ENCODE measurements around the gene NCMAP. TPM values are rescaled to one million over a fixed set of nuclear protein-coding genes. Genes with fewer than 3 reads are reported as not detected.

NCMAP gene
- total RNA-seq, 1 donor from 2014 or later: not detected

DNA sequence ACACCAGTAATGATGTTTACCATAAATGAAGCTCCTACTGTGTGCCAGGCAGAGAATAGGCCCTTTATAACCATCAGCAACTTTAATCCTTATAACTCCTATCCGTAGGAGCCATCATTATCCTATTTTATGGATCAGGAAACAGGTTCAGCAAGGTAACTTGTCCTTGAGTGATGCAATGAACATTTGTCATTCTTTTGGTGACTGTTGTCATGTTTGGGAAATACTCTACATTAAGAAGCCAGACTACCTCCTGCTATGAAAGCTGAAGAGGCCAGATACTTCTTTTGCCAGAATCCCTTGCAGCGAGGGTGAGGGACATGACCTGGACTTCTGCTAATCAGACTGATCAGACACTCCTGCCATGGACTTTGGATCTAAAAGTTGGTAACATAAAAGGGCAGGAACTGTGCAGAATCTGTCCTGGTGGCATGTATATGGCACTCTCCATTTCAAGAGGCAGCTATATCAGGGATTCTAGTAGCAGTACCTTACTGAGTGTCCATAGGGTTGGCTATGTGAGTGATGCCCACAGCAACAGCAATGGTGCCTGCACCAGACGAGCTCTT is 54.1 kb downstream of the NCMAP start:
- intact Hi-C loops (cut with micrococcal nuclease): no loop called here

GRCh38 chr1:24619376-24619775 is 63.5 kb downstream of the NCMAP start:
- intact Hi-C loops (cut with micrococcal nuclease): no loop called here

- intact Hi-C loops (cut with micrococcal nuclease): no loop called here
Measured at GRCh38 chr1:24620678-24621077, 64.8 kb downstream of the NCMAP start.

- intact Hi-C loops (cut with micrococcal nuclease): no loop called here
Measured at GRCh38 chr1:24621121-24621520, 65.2 kb downstream of the NCMAP start.

- intact Hi-C loops (cut with micrococcal nuclease): no loop called here
Measured at GRCh38 chr1:24622218-24622617, 66.3 kb downstream of the NCMAP start.

GRCh38 chr1:24632832-24633175 is 76.9 kb downstream of the NCMAP start:
- intact Hi-C loops (cut with micrococcal nuclease): no loop called here

DNA sequence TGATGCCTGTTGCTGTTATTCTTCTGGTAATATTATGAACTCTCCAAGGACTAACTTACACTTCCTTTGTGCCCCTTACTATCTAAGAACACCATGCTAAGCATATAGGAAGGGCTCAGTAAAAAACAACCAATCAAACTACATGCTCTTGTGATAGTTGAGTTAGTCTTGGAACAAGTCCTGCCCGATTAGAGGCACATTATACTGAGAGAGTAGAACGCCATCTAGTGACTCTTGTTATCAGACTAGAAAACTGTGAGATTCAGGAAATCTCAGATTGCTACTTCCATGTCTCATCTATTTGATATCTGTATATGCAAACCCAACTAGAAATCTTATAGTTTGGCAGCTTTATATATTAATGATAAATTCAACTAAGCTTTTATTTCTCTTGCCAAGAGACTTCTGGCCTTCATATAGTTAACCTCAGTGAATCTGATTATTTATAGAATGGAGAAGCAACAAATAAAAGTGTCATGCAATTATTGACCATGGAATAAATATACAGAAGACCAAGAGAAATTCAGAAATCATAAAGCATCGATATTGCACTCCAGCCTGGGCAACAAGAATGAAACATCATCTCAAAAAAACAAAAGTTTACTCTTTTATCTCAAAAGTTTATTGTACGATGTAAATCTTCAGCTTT is 79.4 kb downstream of the NCMAP start:
- intact Hi-C loops (cut with micrococcal nuclease): no loop called here

DNA sequence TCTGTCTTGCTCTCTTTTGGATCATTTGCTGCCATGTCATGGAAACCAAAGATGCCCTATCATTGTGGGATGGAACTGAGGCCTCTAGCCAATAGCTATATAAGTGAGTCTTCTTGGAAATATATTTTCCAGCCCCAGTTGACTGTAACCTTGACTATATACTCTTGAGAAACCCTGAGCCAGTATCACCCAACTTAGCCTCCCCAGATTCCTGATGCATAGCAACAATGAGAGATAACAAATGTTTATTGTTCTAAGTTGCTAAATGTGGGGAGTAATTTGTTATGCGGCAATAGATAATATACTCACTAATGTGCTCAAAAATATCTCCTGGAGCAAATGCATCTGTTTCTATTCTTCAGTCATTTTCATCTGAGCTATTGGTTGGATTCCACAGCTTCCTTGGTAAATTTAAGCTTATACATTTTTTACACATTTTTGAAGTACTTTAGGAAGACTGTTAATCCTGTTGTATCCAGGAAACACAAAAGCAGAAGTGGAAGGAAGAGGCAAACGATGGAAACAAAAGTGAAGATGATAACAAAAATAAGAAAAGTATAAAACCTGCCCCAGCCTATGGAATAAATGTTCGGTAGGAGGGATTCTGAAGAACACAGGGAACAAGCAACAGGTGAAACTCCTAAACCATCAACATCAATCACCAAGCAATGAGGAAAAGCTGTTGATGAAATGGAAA is 80.9 kb downstream of the NCMAP start:
- intact Hi-C loops (cut with micrococcal nuclease): loop anchor here (2.0 kb wide), 1 partner anchor 438 kb away; no protein-coding TSS in a partner anchor

DNA sequence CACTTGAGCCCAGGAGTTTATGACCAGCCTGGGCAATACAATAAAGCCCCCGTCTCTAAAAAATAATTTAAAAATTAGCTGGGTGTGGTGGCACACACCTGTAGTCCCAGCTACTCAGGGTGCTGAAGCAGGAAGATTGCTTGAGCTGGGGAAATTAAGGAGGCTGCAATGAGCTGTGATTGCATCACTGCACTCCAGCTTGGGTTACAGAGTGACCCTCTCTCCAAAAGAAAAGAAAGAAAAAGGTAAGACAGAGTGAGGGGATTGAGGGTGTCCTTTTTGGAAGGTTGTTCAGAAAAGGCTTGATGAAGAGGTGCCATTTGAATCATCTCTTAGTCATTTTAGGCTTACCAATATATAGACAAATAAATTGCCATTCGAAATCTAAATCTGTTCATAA is 83.2 kb downstream of the NCMAP start:
- intact Hi-C loops (cut with micrococcal nuclease): no loop called here

DNA sequence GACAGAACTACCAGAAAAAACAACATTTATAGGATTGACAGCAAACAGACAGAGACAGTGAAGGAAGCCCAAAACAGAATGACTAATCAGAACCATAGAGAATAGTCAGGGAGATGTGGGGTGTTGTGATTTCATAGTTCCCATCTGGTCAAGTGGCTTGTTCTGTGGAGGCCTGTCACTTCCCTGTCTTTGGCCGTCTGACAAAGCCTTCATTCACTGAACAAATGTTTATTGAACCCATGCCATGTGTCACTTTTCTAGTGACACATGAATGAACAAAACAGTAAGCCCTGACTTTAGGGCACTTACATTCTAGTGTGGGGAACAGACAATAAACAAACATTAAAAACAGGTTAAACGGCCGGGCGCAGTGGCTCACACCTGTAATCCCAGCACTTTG is 84.0 kb downstream of the NCMAP start:
- intact Hi-C loops (cut with micrococcal nuclease): loop anchor here (5.0 to 10.0 kb wide), 5 partner anchors 287 to 795 kb away; partner anchors contain the start of genes MACO1, SRSF10 and TMEM50A

GRCh38 chr1:24640288-24640687 is 84.4 kb downstream of the NCMAP start:
- intact Hi-C loops (cut with micrococcal nuclease): loop anchor here (5.0 to 10.0 kb wide), 5 partner anchors 287 to 795 kb away; partner anchors contain the start of genes MACO1, SRSF10 and TMEM50A

DNA sequence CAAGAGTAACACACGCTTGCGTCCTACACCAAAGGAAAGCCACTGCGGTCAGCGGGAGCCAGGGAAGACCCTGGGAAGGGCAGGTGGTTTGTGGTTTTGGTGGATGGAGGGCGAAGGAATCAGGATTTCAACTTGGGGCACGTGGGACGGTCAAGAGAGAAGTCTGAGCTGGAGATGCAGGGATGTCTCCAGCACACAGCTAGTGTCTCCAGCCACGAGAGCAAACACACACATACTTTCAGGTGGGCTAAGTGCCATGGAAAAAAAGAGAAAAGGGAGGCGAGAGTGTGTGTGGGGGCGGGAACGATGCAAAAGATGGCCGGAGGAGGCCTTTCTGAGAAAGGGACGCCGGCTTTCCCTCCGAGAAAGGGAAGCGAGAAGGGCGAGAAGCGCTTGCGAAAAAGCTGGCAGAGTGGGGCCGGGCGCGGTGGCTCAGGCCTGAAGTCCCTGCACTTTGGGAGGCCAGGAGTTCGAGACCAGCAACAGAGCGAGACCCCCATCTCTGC is 85.8 kb downstream of the NCMAP start:
- intact Hi-C loops (cut with micrococcal nuclease): loop anchor here (2.0 to 10.0 kb wide), 9 partner anchors 107 to 793 kb away; partner anchors contain the start of genes MACO1, NIPAL3, PNRC2 and SRSF10

DNA sequence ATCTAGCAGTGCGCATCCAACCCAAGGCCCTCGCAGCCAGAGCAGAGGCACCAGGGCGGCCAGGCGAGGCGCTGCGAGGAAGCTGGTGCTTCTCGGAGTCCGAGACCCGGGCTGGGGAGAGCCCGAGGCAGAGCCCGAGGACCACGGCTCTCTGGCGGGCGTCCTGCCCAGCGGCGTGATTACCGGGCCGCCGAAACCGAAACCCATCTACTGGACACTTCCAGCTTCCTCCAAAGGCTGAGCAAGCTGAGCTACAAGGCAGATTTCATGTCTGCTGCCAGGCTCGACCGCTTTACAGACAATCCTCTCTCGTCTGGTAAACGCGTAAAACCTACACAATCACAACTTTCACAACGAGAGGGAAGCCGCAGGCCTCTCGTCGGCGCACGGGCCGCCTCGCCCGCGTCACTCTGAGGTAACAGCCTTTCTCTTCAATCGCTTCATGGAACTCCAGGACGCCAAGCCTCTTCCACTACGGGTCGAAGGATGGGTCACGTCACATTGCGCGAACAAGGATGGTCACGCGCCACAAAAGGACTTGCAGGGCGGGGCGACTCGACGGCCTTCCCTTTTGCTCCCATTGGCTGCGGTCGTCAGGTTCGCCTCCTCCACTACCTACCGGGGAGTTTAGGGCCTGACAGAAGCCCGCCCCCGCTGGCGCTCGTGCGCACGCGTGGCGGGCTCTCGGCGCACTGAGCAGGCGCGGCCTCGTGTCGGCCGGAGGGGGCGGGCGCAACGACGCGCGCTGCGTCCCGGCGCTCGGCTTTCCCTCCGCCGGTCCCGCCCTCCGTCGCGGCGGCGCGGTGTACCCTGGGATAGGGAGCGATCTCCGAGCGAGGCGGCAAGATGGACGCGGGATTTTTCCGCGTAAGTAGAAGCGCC is 86.8 kb downstream of the NCMAP start, which contains the start of gene SRRM1:
TSS of gene SRRM1 (plus strand) at position 822 of the 882 bp plus-strand sequence. CDS start at position 847, 25 bp downstream.
- intact Hi-C loops (cut with micrococcal nuclease): loop anchor here (1.0 to 10.0 kb wide), 12 partner anchors 103 to 792 kb away; partner anchors contain the start of genes CLIC4, MACO1, NIPAL3 and PNRC2

- intact Hi-C loops (cut with micrococcal nuclease): loop anchor here (1.0 to 10.0 kb wide), 12 partner anchors 102 to 791 kb away; partner anchors contain the start of genes CLIC4, MACO1, NIPAL3 and PNRC2
Measured at GRCh38 chr1:24643363-24644099, 87.6 kb downstream of the NCMAP start.

DNA sequence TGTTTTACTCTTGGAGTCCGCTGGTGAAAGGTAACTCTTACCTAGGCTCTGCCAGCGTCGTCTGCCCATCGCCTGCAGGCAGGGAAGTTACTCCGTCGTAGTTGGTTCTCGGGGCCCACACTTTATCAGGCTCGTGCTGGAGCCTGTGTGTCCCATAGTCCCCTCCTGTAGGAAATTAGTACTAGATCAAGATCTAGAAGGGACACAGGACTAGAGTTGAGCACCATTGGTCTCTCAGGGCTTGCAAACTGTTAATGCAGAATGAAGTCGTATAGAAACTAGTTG is 88.2 kb downstream of the NCMAP start:
- intact Hi-C loops (cut with micrococcal nuclease): loop anchor here (5.0 to 10.0 kb wide), 5 partner anchors 283 to 791 kb away; partner anchors contain the start of genes MACO1, SRSF10 and TMEM50A

GRCh38 chr1:24648919-24649318 is 93.0 kb downstream of the NCMAP start:
- intact Hi-C loops (cut with micrococcal nuclease): loop anchor here (10.0 kb wide), 2 partner anchors 686 to 786 kb away; partner anchors contain the start of genes MACO1 and TMEM50A

DNA sequence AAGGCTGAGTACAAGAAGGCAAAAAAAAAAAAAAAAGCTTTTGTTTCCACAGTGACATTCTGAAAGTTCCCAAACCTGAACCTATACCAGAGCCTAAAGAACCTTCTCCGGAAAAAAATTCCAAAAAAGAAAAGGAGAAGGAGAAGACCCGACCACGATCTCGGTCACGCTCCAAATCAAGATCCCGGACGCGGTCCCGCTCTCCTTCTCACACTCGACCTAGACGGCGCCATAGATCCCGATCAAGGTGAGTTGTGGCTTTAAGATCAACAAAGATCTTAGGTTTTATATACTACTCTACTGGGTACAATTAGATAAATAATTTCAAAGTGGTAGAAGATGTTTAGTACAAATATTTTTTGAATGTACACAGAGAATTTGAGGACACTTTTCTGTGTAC is 96.5 kb downstream of the NCMAP start:
- intact Hi-C loops (cut with micrococcal nuclease): no loop called here

DNA sequence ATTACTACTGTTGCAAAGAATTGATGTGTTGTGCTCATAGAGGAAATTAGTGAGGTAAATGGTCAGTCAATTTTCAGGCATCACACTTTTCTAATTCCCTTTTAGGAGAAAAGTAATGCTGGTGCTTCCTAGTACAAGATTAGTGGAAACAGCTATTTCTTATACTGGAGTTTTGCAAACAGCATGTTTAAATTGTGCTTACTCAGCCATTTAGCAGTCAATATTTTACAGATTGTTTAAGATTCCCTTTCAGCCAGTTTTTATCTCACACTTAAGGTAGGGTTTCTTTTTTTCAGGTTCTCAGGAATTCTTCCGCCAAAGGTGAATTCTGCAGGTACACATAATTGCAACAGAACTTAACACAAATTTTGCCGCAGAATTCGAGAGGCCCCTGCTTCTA is 98.1 kb downstream of the NCMAP start:
- intact Hi-C loops (cut with micrococcal nuclease): no loop called here

GRCh38 chr1:24656046-24656445 is 100.2 kb downstream of the NCMAP start:
- intact Hi-C loops (cut with micrococcal nuclease): no loop called here

GRCh38 chr1:24657781-24658180 is 101.9 kb downstream of the NCMAP start:
- intact Hi-C loops (cut with micrococcal nuclease): no loop called here
